ENCODE results near the gene APCDD1L. TPM values are rescaled to one million over a fixed set of nuclear protein-coding genes. Genes with fewer than 3 reads are reported as not detected.
"Not testable (repeated sequence)": the region's sequence is repeated elsewhere in the genome, so short reads cannot be mapped to it uniquely, and the experiment has no call there.

Gene APCDD1L
- total and polyA plus RNA-seq, 12 donors, result 0.08 to 1.8 (median 1.1) TPM; not detected in 2

DNA sequence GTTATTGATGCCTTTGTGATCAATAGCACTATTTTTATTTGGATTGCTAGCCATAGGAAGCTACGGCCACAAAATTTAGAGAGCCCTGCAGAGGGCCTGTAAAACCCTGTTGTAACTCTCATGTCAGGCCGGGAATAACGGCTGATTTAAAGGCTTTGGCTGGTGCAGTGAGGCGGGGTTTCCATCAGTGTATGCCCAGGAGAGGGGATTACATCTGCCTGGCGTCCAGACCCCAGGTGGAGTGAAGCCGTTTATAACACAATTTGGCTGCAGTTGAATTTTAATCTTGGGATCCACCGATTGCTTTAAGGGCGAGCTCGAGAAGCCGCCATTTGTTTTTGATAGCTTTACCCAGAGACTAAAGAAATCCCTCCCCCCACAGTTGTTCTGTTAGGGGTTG is 29.1 kb upstream of the APCDD1L start:
- no peaks in the 10 kb centered on the region for H3K9me3 ChIP-seq
- no peak overlapping the region for H3K27ac ChIP-seq
- TF ChIP-seq, protein P1, sequence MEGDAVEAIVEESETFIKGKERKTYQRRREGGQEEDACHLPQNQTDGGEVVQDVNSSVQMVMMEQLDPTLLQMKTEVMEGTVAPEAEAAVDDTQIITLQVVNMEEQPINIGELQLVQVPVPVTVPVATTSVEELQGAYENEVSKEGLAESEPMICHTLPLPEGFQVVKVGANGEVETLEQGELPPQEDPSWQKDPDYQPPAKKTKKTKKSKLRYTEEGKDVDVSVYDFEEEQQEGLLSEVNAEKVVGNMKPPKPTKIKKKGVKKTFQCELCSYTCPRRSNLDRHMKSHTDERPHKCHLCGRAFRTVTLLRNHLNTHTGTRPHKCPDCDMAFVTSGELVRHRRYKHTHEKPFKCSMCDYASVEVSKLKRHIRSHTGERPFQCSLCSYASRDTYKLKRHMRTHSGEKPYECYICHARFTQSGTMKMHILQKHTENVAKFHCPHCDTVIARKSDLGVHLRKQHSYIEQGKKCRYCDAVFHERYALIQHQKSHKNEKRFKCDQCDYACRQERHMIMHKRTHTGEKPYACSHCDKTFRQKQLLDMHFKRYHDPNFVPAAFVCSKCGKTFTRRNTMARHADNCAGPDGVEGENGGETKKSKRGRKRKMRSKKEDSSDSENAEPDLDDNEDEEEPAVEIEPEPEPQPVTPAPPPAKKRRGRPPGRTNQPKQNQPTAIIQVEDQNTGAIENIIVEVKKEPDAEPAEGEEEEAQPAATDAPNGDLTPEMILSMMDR (IDR thresholded peaks at IDR 0.05), result no peak
- H3K4me1 ChIP-seq, result no peaks in the 10 kb centered on the region
- peaks cover 0 to 21% (median 14%) of the 10 kb centered on the region in 7 donors for H3K27me3 ChIP-seq
- 75 to 78% methylated on average over 10 of the region's 10 CpGs for WGBS, 2 donors
- ATAC-seq (no peak), DNase-seq (no peak)
- intact Hi-C loops (cut with DNase I), result no loop called here
- no peak overlapping the region for H3K4me3 ChIP-seq
- no peaks in the 10 kb centered on the region for H3K36me3 ChIP-seq

DNA sequence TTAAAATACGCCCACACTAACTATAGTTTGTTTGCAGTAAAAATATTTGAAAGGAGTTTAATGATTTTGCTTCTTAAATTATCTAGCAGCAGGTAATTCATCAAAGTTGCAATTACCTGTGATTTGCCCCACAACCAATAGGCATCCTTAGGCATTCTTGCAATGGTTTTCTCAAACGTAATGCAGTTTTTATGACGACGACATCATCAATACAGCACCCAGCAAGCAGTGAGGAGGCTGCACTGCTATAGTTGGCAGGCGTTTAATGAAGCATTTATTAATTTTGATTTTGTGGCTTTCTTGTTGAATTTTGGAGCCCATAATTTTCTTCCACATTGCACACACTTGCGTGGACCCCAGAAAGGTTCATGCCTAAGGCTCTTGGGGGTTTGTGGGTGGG is 28.1 kb upstream of the APCDD1L start:
- no peaks in the 10 kb centered on the region for H3K36me3 ChIP-seq
- intact Hi-C loops (cut with DNase I), result no loop called here
- 84 to 87% methylated on average over 6 of the region's 6 CpGs for WGBS, 2 donors
- H3K4me1 ChIP-seq, result no peaks in the 10 kb centered on the region
- H3K27ac ChIP-seq, result no peak overlapping the region
- H3K9me3 ChIP-seq, result peaks cover 0 to 7% (median 0%) of the 10 kb centered on the region in 11 donors
- ATAC-seq (no peak), DNase-seq (no peak)
- peaks cover 0 to 21% (median 14%) of the 10 kb centered on the region in 7 donors for H3K27me3 ChIP-seq
- TF ChIP-seq, protein P1 (IDR thresholded peaks at IDR 0.05), result no peak
- H3K4me3 ChIP-seq, result no peak overlapping the region

DNA sequence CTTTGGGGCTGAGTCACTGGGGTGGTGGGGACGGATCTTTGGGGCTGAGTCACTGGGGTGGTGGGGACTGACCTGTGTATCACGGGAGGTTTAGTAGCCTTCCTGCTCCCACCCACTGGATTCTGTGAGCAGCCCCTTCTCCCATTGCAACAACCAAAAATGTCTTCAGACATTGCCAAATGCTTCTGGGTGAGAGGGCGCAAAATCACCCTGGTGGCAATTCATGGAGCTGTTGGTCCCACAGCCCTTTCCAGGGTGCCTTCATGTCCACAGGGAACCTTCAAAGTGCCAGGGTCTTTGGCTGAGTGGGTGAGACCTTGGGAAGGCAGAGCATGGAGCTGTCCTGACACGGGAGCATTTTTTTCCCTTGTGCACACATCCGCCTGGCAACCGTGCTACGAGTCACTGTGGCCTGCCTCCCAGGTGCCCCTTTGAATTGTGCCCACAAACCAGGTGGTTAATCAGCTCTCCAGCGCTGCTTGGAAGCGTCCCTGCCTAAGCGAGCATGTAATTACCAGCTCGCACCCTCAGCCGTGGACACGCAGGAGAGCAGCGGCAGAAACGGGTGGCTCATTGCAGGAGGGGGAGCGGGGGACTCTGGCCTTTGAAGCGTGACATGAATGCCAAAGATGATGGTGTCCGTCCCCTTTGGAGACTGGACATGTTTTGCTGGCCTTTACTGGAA is 27.4 kb upstream of the APCDD1L start:
- H3K27me3 ChIP-seq, result peaks cover 0 to 21% (median 14%) of the 10 kb centered on the region in 7 donors
- ATAC-seq, result no peak
- no peak overlapping the region for H3K27ac ChIP-seq
- no peak for DNase-seq
- H3K36me3 ChIP-seq, result no peaks in the 10 kb centered on the region
- intact Hi-C loops (cut with DNase I), result no loop called here
- 86 to 88% methylated on average over 18 of the region's 18 CpGs for WGBS, 2 donors
- no peaks in the 10 kb centered on the region for H3K4me1 ChIP-seq
- H3K9me3 ChIP-seq, result peaks cover 0 to 14% (median 4%) of the 10 kb centered on the region in 11 donors
- TF ChIP-seq, protein P1 (IDR thresholded peaks at IDR 0.05), result no peak
- no peak overlapping the region for H3K4me3 ChIP-seq

DNA sequence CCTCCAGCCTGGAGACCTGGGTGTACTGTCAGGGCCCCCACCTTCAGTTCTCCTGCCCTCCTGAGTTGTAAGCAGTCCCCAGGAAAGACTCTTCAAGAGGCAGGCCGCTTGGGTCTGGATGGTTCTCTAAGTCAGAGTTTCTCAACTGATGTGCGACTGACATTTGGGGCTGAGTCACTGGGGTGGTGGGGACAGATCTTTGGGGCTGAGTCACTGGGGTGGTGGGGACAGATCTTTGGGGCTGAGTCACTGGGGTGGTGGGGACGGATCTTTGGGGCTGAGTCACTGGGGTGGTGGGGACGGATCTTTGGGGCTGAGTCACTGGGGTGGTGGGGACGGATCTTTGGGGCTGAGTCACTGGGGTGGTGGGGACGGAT is 26.8 kb upstream of the APCDD1L start:
- Histone ChIP-seq H3K9me3 (peaks cover 0 to 19% (median 5%) of the 10 kb centered on the region in 11 donors), H3K27me3 (peaks cover 0 to 21% (median 13%) of the 10 kb centered on the region in 7 donors)
- WGBS, 2 donors, result 81 to 96% methylated on average over 2 to 3 of the region's 6 CpGs
- H3K36me3 ChIP-seq; H3K27ac ChIP-seq; intact Hi-C loops (cut with DNase I); H3K4me3 ChIP-seq; ATAC-seq; DNase-seq; H3K4me1 ChIP-seq: not testable (repeated sequence)

DNA sequence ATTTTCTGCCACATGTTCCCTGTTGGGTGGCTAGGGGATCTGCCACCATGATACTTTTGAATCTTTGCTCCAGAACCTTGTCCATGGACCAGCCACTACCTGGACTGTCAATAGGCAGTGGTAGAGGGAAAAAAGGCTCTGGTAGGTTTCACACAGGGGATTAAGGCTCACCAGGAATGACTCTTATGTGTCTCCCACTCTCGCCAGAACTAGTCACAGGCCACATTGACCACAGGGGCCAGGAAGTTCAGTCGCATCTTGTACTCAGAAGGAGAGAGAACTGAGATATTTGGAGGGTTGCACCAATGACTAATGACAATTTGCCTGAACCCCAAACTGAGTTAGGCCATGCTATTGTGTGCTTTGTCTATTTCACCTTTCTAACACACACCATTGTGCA is 23.6 kb upstream of the APCDD1L start:
- Histone ChIP-seq H3K9me3 (peaks cover 0 to 26% (median 5%) of the 10 kb centered on the region in 11 donors), H3K27ac (no peak overlapping the region), H3K27me3 (no peaks in the 10 kb centered on the region), H3K4me1 (no peaks in the 10 kb centered on the region), H3K4me3 (no peak overlapping the region), H3K36me3 (no peaks in the 10 kb centered on the region)
- TF ChIP-seq, protein P1 (IDR thresholded peaks at IDR 0.05), result no peak
- ATAC-seq (no peak), DNase-seq (no peak)
- intact Hi-C loops (cut with DNase I), result loop anchor here in 1 of 10 donors (10.0 kb wide), 1 partner anchor 56 kb away; no protein-coding TSS in a partner anchor
- WGBS, 2 donors, result 85 to 100% methylated on average over 2 of the region's 2 CpGs

Data from heart right ventricle (tissue), 16 donors.